Stomach (tissue), 9 donors: Measurements from ENCODE around the gene PSAT1. TPM values are rescaled to one million over a fixed set of nuclear protein-coding genes. Genes with fewer than 3 reads are reported as not detected.

Source experiments
- DNase-seq, 2 donors: peaks; one replicate each; pipeline versions ENCODE4 v3.0.0 to v3.0.0-alpha.2; 2013 to 2019
- H3K27ac ChIP-seq, 5 donors: fragments of 200-600 bp in 4 of 5; sonication (generic) in 4 of 5; one replicate each; pipeline ENCODE4 v1.5.1; 2013 to 2019; ENCODE audit warnings: mild to moderate bottlenecking in 1 of 5, moderate library complexity in 1 of 5
- H3K27me3 ChIP-seq, 3 donors: fragments of 200-600 bp; sonication (generic); one replicate each; pipeline ENCODE4 v1.5.1; 2017 to 2019; ENCODE audit warnings: mixed run types in 1 of 3
- H3K36me3 ChIP-seq, 4 donors: fragments of 200-600 bp; sonication (generic); 1 replicate in 3 of 4; 2 replicates in 1 of 4; pipeline ENCODE4 v1.5.1; 2016 to 2019
- H3K4me1 ChIP-seq, 4 donors: fragments of 200-600 bp; sonication (generic); one replicate each; pipeline ENCODE4 v1.5.1; 2016 to 2019
- H3K4me3 ChIP-seq, 4 donors: fragments of 200-600 bp; sonication (generic) in 3 of 4; one replicate each; pipeline ENCODE4 v1.5.1; 2016 to 2019; ENCODE audit warnings: mild to moderate bottlenecking in 1 of 4
- H3K9me3 ChIP-seq, 4 donors: fragments of 200-600 bp; sonication (generic); one replicate each; pipeline ENCODE4 v1.5.1; 2016 to 2019
- EP300 ChIP-seq: sonication (generic); formaldehyde crosslinking; IDR thresholded peaks from one replicate; pipeline ENCODE4 v1.6.1; 2017; ENCODE audit warnings: antibody characterized with exemption
- POLR2A ChIP-seq, 4 donors: fragments of 450-650 bp; IDR thresholded peaks; one replicate each; pipeline ENCODE4 v1.6.1; 2016; ENCODE audit warnings: antibody characterized with exemption in 4 of 4, control low read depth in 2 of 4, mild to moderate bottlenecking in 1 of 4, moderate library complexity in 1 of 4
- POLR2AphosphoS5 ChIP-seq, 3 donors: sonication (generic); formaldehyde crosslinking; IDR thresholded peaks; one replicate each; pipeline ENCODE4 v1.6.1; 2016; ENCODE audit warnings: antibody characterized with exemption in 3 of 3
- WGBS, 5 donors: extraction: QIAGEN DNeasy Blood & Tissue Kit in 3 of 5; methylation state at CpG; one replicate each; pipeline versions ENCODE4 v1.1.5 to v1.1.7; 2013 to 2018; 5-methylcytosine and 5-hydroxymethylcytosine counted together
- intact Hi-C: fragments of 100-400 bp; cut with DNase I; formaldehyde crosslinking; loops from one replicate; pipeline ENCODE4 v1.15.1; 2023; ENCODE audit warnings: low total_unique reads
- polyA plus RNA-seq, 3 donors: library from polyadenylated mRNA; stranded (reverse); fragments of 200-250 nt; gene quantifications; one replicate each; pipeline ENCODE4 v1.2.3, GENCODE V29; 2013
- total RNA-seq, 5 donors: library from RNA; depleted of rRNA; stranded (reverse); fragments of >200 nt; gene quantifications; one replicate each; pipeline versions ENCODE4 v1.1.0 to v1.2.3, GENCODE V29; 2014 to 2016
- TF ChIP-seq, protein P1 (sequence below), 7 experiments: fragments of 450-650 bp in 4 of 7; fragments of 200-600 bp in 3 of 7; sonication (generic) in 3 of 7; IDR thresholded peaks; one replicate each; pipeline ENCODE4 v1.5.1; 2016 to 2019; ENCODE audit warnings: antibody characterized with exemption in 7 of 7, control low read depth in 2 of 7, mild to moderate bottlenecking in 1 of 7
- donor health status: healthy with polysubstance abuse.
- donor health status: Bipolar disorder and iron deficiency.
- donor health status: healthy.

Gene PSAT1
- total and polyA plus RNA-seq, 8 donors, result 0.45 to 21.8 (median 10.6) TPM

DNA sequence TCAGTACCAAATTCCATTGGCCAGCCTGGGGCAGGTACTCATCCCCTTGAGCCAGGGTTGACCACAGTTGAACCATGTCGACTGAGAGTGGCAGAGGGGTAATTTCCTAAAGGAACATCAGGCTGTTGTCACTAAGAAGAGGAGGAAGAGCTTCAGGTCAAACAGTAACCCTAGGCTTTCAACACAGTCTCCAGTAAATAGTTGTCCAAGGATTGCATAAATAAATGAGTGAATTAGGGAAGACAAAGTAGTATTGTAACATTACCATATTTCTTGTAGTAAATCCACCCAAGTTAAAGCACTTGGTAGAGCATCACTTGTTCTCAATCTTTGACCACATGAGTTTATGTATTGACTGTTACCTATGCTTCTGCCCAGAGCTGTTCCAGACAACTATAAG lies 7.4 kb downstream of the PSAT1 start:
- intact Hi-C loops, result no loop called here
- DNase-seq, result no peak
- WGBS, 5 donors, result 80 to 89% (median 86%) methylated on average over 1 of the region's 1 CpG

DNA sequence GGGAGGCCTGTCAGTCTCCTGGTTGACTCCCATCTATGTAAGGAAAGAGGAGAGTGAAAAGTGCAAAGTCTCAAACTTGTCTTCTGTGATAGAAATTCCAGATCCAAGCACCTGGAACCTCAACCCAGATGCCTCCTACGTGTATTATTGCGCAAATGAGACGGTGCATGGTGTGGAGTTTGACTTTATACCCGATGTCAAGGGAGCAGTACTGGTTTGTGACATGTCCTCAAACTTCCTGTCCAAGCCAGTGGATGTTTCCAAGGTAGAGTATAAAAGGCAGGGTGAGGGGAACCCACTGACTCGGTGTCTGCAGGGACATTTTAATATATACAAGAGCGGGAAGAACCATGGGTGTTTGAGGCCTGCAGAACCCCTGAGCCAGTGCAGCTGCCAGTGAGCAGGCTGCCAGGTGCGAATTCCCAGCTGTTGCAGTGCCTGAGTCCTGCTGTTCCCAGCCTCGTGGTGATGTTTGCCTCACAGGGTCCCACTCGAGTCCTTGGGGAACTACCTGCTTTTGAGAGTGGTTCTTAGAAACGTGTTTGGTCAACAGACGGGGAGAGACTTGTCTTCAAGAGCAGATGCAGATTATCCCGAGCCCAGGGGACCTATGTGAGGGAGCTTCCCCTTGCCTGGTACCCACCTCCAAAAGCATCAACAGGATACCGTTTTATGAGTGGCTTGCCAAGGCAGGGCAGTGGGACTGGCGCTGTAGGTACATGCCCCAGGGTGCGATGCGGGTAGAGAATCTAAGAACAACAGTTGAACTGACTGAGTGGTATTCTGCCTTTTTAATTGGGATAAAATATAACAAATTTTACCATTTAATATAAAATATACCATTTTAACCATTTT lies 9.5 kb downstream of the PSAT1 start:
- Histone ChIP-seq H3K4me1 (no peaks in the 10 kb centered on the region), H3K4me3 (no peak overlapping the region), H3K9me3 (no peaks in the 10 kb centered on the region), H3K36me3 (peaks cover 0 to 64% (median 56%) of the 10 kb centered on the region in 4 donors), H3K27me3 (no peaks in the 10 kb centered on the region), H3K27ac (no peak overlapping the region)
- 81 to 93% (median 90%) methylated on average over 13 to 16 of the region's 16 CpGs for WGBS, 5 donors
- DNase-seq, result no peak
- TF ChIP-seq EP300 (no peak), POLR2AphosphoS5 (IDR thresholded peaks at IDR 0.05) (no peak), POLR2A (IDR thresholded peaks at IDR 0.05) (no peak)
- TF ChIP-seq, protein P1, sequence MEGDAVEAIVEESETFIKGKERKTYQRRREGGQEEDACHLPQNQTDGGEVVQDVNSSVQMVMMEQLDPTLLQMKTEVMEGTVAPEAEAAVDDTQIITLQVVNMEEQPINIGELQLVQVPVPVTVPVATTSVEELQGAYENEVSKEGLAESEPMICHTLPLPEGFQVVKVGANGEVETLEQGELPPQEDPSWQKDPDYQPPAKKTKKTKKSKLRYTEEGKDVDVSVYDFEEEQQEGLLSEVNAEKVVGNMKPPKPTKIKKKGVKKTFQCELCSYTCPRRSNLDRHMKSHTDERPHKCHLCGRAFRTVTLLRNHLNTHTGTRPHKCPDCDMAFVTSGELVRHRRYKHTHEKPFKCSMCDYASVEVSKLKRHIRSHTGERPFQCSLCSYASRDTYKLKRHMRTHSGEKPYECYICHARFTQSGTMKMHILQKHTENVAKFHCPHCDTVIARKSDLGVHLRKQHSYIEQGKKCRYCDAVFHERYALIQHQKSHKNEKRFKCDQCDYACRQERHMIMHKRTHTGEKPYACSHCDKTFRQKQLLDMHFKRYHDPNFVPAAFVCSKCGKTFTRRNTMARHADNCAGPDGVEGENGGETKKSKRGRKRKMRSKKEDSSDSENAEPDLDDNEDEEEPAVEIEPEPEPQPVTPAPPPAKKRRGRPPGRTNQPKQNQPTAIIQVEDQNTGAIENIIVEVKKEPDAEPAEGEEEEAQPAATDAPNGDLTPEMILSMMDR (IDR thresholded peaks at IDR 0.05), result no peak
- intact Hi-C loops, result no loop called here

More for the DNA sequence above, 7.4 kb downstream of the PSAT1 start:
- H3K4me1 ChIP-seq, result no peaks in the 10 kb centered on the region
- no peak overlapping the region for H3K27ac ChIP-seq
- H3K4me3 ChIP-seq, result no peak overlapping the region
- H3K27me3 ChIP-seq, result peaks cover 0 to 10% (median 0%) of the 10 kb centered on the region in 3 donors
- no peaks in the 10 kb centered on the region for H3K9me3 ChIP-seq
- TF ChIP-seq POLR2AphosphoS5 (IDR thresholded peaks at IDR 0.05) (no peak), EP300 (no peak), POLR2A (IDR thresholded peaks at IDR 0.05) (no peak)
- TF ChIP-seq, protein P1 (IDR thresholded peaks at IDR 0.05), result no peak
- peaks cover 0 to 52% (median 44%) of the 10 kb centered on the region in 4 donors for H3K36me3 ChIP-seq

DNA sequence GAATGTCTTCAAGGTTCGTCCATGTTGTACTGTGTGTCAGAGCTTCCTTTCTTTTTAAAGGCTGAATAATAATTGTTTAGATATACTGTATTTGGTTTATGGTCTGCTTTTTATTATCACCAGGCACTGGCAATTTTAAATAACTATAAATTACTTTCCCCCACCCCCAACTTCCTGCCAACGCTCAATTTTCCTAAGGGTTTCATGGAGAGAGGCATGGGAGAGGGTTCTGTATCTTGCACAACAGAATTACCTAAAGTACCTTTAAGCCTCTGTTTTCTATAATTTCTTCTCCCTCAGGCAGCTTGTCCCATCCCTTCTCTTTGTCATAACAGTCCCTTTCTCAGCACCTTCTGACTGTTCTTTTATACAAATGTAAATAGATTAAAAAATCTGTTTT lies 10.4 kb downstream of the PSAT1 start:
- no peak for TF ChIP-seq POLR2A (IDR thresholded peaks at IDR 0.05)
- no peak for TF ChIP-seq POLR2AphosphoS5 (IDR thresholded peaks at IDR 0.05)
- TF ChIP-seq, protein P1 (IDR thresholded peaks at IDR 0.05), result no peak
- no peak for TF ChIP-seq EP300
- no peaks in the 10 kb centered on the region for H3K9me3 ChIP-seq
- no peak overlapping the region for H3K4me3 ChIP-seq
- H3K4me1 ChIP-seq, result no peaks in the 10 kb centered on the region
- H3K36me3 ChIP-seq, result peaks cover 0 to 64% (median 55%) of the 10 kb centered on the region in 4 donors
- no peaks in the 10 kb centered on the region for H3K27me3 ChIP-seq
- 76 to 95% (median 88%) methylated on average over 2 of the region's 2 CpGs for WGBS, 5 donors
- no peak overlapping the region for H3K27ac ChIP-seq
- intact Hi-C loops, result no loop called here
- no peak for DNase-seq

DNA sequence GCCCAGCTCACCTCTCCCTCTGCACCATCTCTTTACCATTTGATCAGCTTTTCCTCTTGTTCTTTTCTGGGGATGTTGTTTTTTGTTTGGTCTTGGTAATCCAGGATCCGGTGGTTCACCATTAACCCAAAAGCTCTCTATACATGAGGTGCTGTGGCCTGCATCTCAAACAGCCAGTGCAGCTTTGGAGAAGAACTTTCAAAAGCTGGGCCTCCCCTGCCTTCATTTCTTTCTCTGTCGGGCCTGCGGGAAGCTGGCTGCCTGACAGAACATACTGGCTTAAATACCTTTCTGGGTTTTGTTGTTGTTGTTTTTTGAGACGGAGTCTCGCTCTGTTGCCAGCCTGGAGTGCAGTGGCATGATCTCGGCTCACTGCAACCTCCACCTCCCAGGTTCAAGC lies 12.1 kb downstream of the PSAT1 start:
- Histone ChIP-seq H3K27ac (no peak overlapping the region), H3K27me3 (no peaks in the 10 kb centered on the region), H3K9me3 (no peaks in the 10 kb centered on the region), H3K4me1 (no peaks in the 10 kb centered on the region), H3K4me3 (no peak overlapping the region), H3K36me3 (peaks cover 0 to 59% (median 55%) of the 10 kb centered on the region in 4 donors)
- 73 to 97% (median 84%) methylated on average over 6 of the region's 6 CpGs for WGBS, 5 donors
- intact Hi-C loops, result no loop called here
- no peak for DNase-seq
- TF ChIP-seq POLR2AphosphoS5 (IDR thresholded peaks at IDR 0.05) (no peak), EP300 (no peak), POLR2A (IDR thresholded peaks at IDR 0.05) (no peak)
- TF ChIP-seq, protein P1 (IDR thresholded peaks at IDR 0.05), result no peak
